Tibial artery (tissue), 4 donors: ENCODE data around the gene ABTB2.

ENCODE experiments used
- DNase-seq, 2 donors: peaks; one replicate each; pipeline ENCODE4 v3.0.0-alpha.2; 2019
- H3K27ac ChIP-seq, 2 donors: fragments of 200-600 bp; sonication (generic) in 1 of 2; 1 replicate in 1 of 2; 2 replicates in 1 of 2; pipeline ENCODE4 v1.5.1; 2018 to 2019; ENCODE audit warnings: mild to moderate bottlenecking in 1 of 2
- H3K27me3 ChIP-seq, 2 donors: fragments of 200-600 bp; sonication (generic) in 1 of 2; one replicate each; pipeline versions ENCODE4 v1.5.1 to v1.6.0; 2016 to 2019
- H3K36me3 ChIP-seq, 3 donors: fragments of 200-600 bp; sonication (generic) in 2 of 3; one replicate each; pipeline ENCODE4 v1.5.1; 2016 to 2019; ENCODE audit warnings: mild to moderate bottlenecking in 2 of 3
- H3K4me1 ChIP-seq, 4 donors: fragments of 200-600 bp; sonication (generic) in 2 of 4; 1 replicate in 3 of 4; 2 replicates in 1 of 4; pipeline ENCODE4 v1.5.1; 2016 to 2019
- H3K4me3 ChIP-seq, 2 donors: fragments of 200-600 bp; sonication (generic) in 1 of 2; 1 replicate in 1 of 2; 2 replicates in 1 of 2; pipeline ENCODE4 v1.5.1; 2018 to 2019; ENCODE audit warnings: mild to moderate bottlenecking in 2 of 2
- H3K9me3 ChIP-seq, 3 donors: fragments of 200-600 bp; sonication (generic) in 1 of 3; one replicate each; pipeline ENCODE4 v1.5.1; 2016 to 2019
- intact Hi-C: fragments of 100-400 bp; cut with DNase I; formaldehyde crosslinking; loops from one replicate; pipeline ENCODE4 v1.15.0; 2023; ENCODE audit warnings: low total_unique reads
- TF ChIP-seq, protein P1 (sequence below), 2 experiments: fragments of 200-600 bp in 1 of 2; fragments of 450-650 bp in 1 of 2; IDR thresholded peaks; one replicate each; pipeline ENCODE4 v1.5.1; 2017 to 2019; ENCODE audit warnings: antibody characterized with exemption in 2 of 2, mild to moderate bottlenecking in 1 of 2, moderate library complexity in 1 of 2

ABTB2 gene

GRCh38 chr11:34268906-34269430, 88.8 kb downstream of the ABTB2 start:
- no peak overlapping the region for H3K4me3 ChIP-seq
- H3K9me3 ChIP-seq = no peaks in the 10 kb centered on the region
- TF ChIP-seq, protein P1, sequence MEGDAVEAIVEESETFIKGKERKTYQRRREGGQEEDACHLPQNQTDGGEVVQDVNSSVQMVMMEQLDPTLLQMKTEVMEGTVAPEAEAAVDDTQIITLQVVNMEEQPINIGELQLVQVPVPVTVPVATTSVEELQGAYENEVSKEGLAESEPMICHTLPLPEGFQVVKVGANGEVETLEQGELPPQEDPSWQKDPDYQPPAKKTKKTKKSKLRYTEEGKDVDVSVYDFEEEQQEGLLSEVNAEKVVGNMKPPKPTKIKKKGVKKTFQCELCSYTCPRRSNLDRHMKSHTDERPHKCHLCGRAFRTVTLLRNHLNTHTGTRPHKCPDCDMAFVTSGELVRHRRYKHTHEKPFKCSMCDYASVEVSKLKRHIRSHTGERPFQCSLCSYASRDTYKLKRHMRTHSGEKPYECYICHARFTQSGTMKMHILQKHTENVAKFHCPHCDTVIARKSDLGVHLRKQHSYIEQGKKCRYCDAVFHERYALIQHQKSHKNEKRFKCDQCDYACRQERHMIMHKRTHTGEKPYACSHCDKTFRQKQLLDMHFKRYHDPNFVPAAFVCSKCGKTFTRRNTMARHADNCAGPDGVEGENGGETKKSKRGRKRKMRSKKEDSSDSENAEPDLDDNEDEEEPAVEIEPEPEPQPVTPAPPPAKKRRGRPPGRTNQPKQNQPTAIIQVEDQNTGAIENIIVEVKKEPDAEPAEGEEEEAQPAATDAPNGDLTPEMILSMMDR (IDR thresholded peaks at IDR 0.05) = no peak
- no peak overlapping the region for H3K27ac ChIP-seq
- peaks cover 0 to 41% (median 22%) of the 10 kb centered on the region in 4 donors for H3K4me1 ChIP-seq
- no peak for DNase-seq
- H3K36me3 ChIP-seq = no peaks in the 10 kb centered on the region
- intact Hi-C loops = loop anchor here (5.0 kb wide), 2 partner anchors 73 to 88 kb away; partner anchors contain the start of gene ABTB2
- no peaks in the 10 kb centered on the region for H3K27me3 ChIP-seq

GRCh38 chr11:34267417-34267816, 90.4 kb downstream of the ABTB2 start:
- H3K4me1 ChIP-seq = peaks cover 0 to 56% (median 33%) of the 10 kb centered on the region in 4 donors
- no peak for DNase-seq
- TF ChIP-seq, protein P1 (IDR thresholded peaks at IDR 0.05) = no peak
- intact Hi-C loops = loop anchor here (5.0 kb wide), 2 partner anchors 75 to 90 kb away; partner anchors contain the start of gene ABTB2
- no peaks in the 10 kb centered on the region for H3K27me3 ChIP-seq
- H3K36me3 ChIP-seq = no peaks in the 10 kb centered on the region
- no peak overlapping the region for H3K4me3 ChIP-seq
- H3K27ac ChIP-seq = peak overlapping the region; percentile 60 to 69
- H3K9me3 ChIP-seq = no peaks in the 10 kb centered on the region

DNA sequence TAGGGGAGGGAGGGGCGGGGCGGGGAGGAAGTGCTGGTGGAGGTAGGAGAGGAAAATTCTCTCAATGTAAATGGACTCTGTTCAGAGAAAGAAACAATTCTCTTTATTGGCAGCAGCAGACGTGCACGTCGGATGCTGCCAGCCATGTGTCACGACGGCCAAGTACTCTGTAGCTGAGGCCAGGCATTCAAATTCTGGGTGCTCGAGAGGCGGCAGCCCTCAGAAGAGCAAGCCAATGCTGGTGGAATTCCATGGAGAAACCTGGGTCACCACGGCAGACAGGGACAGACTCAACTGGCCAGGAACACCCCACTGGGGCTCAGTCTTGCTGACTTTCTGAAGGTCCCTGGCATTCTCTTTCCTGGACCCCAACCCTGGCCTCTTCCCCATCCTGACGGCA, 90.8 kb downstream of the ABTB2 start:
- intact Hi-C loops = loop anchor here (5.0 kb wide), 2 partner anchors 75 to 90 kb away; partner anchors contain the start of gene ABTB2
- TF ChIP-seq, protein P1 (IDR thresholded peaks at IDR 0.05) = no peak
- Histone ChIP-seq H3K9me3 (no peaks in the 10 kb centered on the region), H3K36me3 (no peaks in the 10 kb centered on the region), H3K4me3 (no peak overlapping the region), H3K4me1 (peaks cover 0 to 57% (median 33%) of the 10 kb centered on the region in 4 donors), H3K27me3 (no peaks in the 10 kb centered on the region), H3K27ac (peak overlapping the region; percentile 60 to 69)
- no peak for DNase-seq

DNA sequence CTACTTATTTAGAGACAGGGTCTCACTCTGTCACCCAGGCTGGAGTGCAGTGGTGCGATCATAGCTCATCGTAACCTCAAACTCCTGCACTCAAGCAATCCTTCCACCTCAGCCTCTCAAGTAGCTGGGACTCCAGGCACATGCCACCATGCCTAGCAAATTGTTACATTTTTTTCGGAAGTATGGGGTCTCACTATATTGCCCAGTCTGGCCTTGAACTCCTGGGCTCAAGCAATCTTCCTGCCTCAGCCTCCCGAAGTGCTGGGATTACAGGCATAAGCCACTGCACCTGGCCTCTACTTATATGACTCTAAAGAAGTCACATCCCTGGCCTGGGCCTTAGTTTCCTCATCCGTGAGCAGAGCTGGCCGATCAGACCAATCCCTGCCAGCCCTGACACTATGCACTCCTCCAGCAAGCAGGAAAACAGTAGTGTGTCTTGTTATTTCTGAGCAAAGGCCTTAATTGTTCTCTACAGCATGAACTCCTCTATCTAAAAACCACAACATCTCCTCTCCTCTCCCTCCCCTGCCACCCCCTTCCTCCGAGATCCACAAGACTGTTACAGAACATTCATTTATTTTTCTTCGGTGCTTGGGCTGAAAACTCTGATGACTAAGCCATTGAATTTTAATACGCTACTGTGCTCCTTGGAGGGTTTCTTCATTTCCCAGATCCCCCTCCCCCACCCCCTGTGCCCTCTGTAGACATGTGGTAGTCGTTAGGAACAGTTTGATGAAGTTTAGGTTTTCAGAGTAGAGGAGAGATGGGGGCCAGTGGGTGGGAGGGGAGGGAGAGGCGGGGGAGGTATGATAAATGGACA, 91.5 kb downstream of the ABTB2 start:
- TF ChIP-seq, protein P1 (IDR thresholded peaks at IDR 0.05) = no peak
- Histone ChIP-seq H3K27ac (peak overlapping the region; percentile 60 to 69), H3K36me3 (no peaks in the 10 kb centered on the region), H3K27me3 (no peaks in the 10 kb centered on the region), H3K4me3 (no peak overlapping the region), H3K9me3 (no peaks in the 10 kb centered on the region), H3K4me1 (peaks cover 0 to 57% (median 33%) of the 10 kb centered on the region in 4 donors)
- intact Hi-C loops = loop anchor here (5.0 kb wide), 2 partner anchors 76 to 91 kb away; partner anchors contain the start of gene ABTB2
- DNase-seq = peak; percentile 70 to 80

DNA sequence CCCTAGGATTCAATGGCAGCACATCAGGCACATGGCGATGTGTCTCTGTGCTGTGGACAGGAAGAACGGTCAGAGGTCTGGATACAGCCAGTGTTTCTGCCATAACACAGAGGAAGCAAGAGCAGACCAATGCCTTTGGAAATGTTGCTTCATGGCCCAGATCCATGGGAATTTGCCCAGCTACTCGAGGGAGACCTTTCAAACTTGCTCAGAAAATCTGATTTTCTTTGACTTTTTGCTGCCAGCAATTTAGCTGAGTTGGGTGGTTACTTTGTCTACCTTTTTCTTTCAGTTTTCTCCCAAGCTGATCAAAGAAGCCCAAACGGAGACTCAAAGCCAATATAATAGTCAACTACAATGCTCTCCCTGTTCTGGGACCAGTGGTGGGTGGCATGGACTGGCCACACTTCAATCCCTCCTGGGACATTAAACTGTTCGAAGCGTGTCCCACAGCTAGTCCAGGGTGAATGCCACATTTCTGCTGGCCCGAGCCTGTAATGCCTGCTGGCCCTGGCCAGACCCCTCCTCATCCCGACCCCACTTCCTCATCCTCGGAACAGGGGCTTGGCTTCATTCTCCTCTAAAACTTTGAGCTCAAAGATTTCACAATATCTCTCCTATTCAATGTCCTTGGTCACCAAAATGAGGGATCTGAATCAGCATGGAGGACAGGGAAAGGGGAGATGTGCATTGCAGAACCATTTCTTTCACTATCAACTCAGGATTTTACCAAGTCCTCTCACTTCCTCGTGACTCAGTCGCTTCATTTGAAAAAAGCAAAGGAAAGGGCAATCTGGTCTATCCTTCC, 93.3 kb downstream of the ABTB2 start:
- intact Hi-C loops = loop anchor here (5.0 kb wide), 2 partner anchors 78 to 93 kb away; partner anchors contain the start of gene ABTB2
- Histone ChIP-seq H3K9me3 (no peaks in the 10 kb centered on the region), H3K27me3 (no peaks in the 10 kb centered on the region), H3K4me1 (peaks cover 0 to 57% (median 33%) of the 10 kb centered on the region in 4 donors), H3K27ac (peak overlapping the region in 1 of 2 donors; percentile 41), H3K36me3 (no peaks in the 10 kb centered on the region), H3K4me3 (no peak overlapping the region)
- no peak for DNase-seq
- TF ChIP-seq, protein P1 (IDR thresholded peaks at IDR 0.05) = no peak
